ENCODE measurements around the gene CENPF.

DNA sequence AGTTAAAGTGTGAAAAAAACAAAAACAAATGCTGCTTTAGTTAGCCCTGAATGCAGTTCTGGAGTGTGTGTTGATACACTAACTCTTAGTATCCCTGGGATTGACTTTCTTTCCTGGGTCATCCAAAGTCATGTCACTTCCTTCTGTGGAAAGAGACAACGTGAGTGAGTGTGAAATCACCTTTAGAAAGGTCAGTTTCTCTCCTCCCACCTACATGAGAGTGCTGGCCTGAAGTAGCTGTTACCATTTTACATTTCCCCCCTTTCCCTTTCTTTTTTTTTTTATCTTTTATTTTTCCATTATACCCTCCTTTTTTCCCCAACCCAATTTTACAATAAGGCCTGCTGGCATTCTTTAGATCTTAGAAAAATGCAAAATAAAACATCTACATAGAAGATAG, 55.2 kb downstream of the CENPF start:
- TF ChIP-seq CTCF (IDR thresholded peaks at IDR 0.05; ENCODE audit: low read depth, low read length, poor library complexity, severe bottlenecking) = no peak
- no peak for TF ChIP-seq EZH2phosphoT487 (IDR thresholded peaks at IDR 0.05; ENCODE audit: borderline replicate concordance, low read length)
